Lung microvascular endothelial cell (primary cell): Measurements from ENCODE around the gene DNAJB8. TPM values are rescaled to one million over a fixed set of nuclear protein-coding genes. Genes with fewer than 3 reads are reported as not detected.

Source experiments
- total RNA-seq: library from RNA; depleted of rRNA; stranded (reverse); fragments of >200 nt; gene quantifications from 2 replicates; pipeline ENCODE4 v1.2.1, GENCODE V29; 2014

DNAJB8 gene
- total RNA-seq, 1 donor from 2014 or later, result not detected

Other genes starting within 250 kb of the DNAJB8 start
- gene GATA2, start 26.3 kb upstream of the DNAJB8 start, total RNA-seq, result 7.8 and 11.3 TPM in 2 replicates
- gene RPN1, start 183.9 kb upstream of the DNAJB8 start, total RNA-seq, result 339 and 500 TPM in 2 replicates